Nephron progenitor cell (in vitro differentiated cells): ENCODE data around the gene OVAAL.

Source experiments
- DNase-seq: peaks from one replicate; pipeline ENCODE4 v3.0.0; 2021
- H3K27ac Mint-ChIP-seq: 2 replicates; pipeline ENCODE4 v1.8.0; 2021; ENCODE audit warnings: mild to moderate bottlenecking, moderate library complexity, mixed read lengths
- H3K27me3 Mint-ChIP-seq: 2 replicates; pipeline ENCODE4 v1.8.0; 2021; ENCODE audit warnings: mild to moderate bottlenecking, low read depth, mixed read lengths; ENCODE audit not compliant: poor library complexity
- H3K36me3 Mint-ChIP-seq: 2 replicates; pipeline ENCODE4 v1.8.0; 2021; ENCODE audit warnings: low read depth, mixed read lengths
- H3K4me1 Mint-ChIP-seq: 2 replicates; pipeline ENCODE4 v1.8.0; 2021; ENCODE audit warnings: mixed read lengths
- H3K4me3 Mint-ChIP-seq: 2 replicates; pipeline ENCODE4 v1.8.0; 2021; ENCODE audit warnings: mild to moderate bottlenecking, moderate library complexity, mixed read lengths
- H3K9me3 Mint-ChIP-seq: 2 replicates; pipeline ENCODE4 v1.8.0; 2021; ENCODE audit warnings: mild to moderate bottlenecking, moderate library complexity, mixed read lengths
- TF ChIP-seq, protein P1 (sequence below): fragments of 200-600 bp; sonication (generic); IDR thresholded peaks from 2 replicates; pipeline ENCODE4 v1.5.0; 2021; ENCODE audit warnings: antibody characterized with exemption

Gene OVAAL

DNA sequence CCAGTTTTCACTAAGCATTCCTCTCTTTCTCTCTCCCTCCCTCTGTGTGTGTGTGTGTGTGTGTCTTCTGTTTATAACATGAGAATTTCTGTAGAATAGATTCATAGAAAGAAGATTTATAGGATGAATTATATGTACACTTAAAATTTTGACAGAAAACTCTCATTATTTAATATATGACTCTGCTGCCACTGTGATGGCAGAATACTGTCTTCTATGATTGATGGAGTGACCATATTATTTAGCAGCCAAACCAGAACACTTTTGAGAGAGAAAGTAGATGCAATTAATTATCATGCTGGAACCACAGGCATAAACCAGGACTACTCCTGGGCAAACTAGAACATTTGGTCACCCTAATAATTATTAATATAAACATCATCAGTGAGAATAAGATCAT is 38.8 kb downstream of the OVAAL start:
- no peak overlapping the region for H3K27ac Mint-ChIP-seq
- H3K36me3 Mint-ChIP-seq: no peaks in the 10 kb centered on the region
- TF ChIP-seq, protein P1, sequence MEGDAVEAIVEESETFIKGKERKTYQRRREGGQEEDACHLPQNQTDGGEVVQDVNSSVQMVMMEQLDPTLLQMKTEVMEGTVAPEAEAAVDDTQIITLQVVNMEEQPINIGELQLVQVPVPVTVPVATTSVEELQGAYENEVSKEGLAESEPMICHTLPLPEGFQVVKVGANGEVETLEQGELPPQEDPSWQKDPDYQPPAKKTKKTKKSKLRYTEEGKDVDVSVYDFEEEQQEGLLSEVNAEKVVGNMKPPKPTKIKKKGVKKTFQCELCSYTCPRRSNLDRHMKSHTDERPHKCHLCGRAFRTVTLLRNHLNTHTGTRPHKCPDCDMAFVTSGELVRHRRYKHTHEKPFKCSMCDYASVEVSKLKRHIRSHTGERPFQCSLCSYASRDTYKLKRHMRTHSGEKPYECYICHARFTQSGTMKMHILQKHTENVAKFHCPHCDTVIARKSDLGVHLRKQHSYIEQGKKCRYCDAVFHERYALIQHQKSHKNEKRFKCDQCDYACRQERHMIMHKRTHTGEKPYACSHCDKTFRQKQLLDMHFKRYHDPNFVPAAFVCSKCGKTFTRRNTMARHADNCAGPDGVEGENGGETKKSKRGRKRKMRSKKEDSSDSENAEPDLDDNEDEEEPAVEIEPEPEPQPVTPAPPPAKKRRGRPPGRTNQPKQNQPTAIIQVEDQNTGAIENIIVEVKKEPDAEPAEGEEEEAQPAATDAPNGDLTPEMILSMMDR: no peak
- DNase-seq: no peak
- H3K4me3 Mint-ChIP-seq: no peak overlapping the region
- H3K4me1 Mint-ChIP-seq: peaks cover 42% of the 10 kb centered on the region
- H3K9me3 Mint-ChIP-seq: no peaks in the 10 kb centered on the region
- H3K27me3 Mint-ChIP-seq: peaks cover 13% of the 10 kb centered on the region

- TF ChIP-seq, protein P1: no peak
- DNase-seq: no peak
- Mint-ChIP-seq H3K27ac (peak overlapping the region; percentile 24), H3K4me3 (peak overlapping the region; percentile 30), H3K4me1 (peaks cover 39% of the 10 kb centered on the region), H3K27me3 (peaks cover 13% of the 10 kb centered on the region), H3K36me3 (no peaks in the 10 kb centered on the region), H3K9me3 (no peaks in the 10 kb centered on the region)
Measured at GRCh38 chr1:180598333-180598974, 39.7 kb downstream of the OVAAL start.

GRCh38 chr1:180600343-180600742 is 41.6 kb downstream of the OVAAL start:
- DNase-seq: no peak
- H3K36me3 Mint-ChIP-seq: no peaks in the 10 kb centered on the region
- no peaks in the 10 kb centered on the region for H3K9me3 Mint-ChIP-seq

GRCh38 chr1:180601512-180601911 is 42.7 kb downstream of the OVAAL start:
- no peak for DNase-seq
- H3K4me3 Mint-ChIP-seq: no peak overlapping the region
- H3K27ac Mint-ChIP-seq: no peak overlapping the region
- H3K4me1 Mint-ChIP-seq: peaks cover 23% of the 10 kb centered on the region
- TF ChIP-seq, protein P1: no peak
- peaks cover 11% of the 10 kb centered on the region for H3K27me3 Mint-ChIP-seq
- H3K9me3 Mint-ChIP-seq: no peaks in the 10 kb centered on the region
- H3K36me3 Mint-ChIP-seq: no peaks in the 10 kb centered on the region

More at GRCh38 chr1:180600343-180600742, 41.6 kb downstream of the OVAAL start:
- Mint-ChIP-seq H3K27me3 (peaks cover 13% of the 10 kb centered on the region), H3K4me1 (peaks cover 24% of the 10 kb centered on the region), H3K4me3 (no peak overlapping the region), H3K27ac (no peak overlapping the region)
- TF ChIP-seq, protein P1: no peak

DNA sequence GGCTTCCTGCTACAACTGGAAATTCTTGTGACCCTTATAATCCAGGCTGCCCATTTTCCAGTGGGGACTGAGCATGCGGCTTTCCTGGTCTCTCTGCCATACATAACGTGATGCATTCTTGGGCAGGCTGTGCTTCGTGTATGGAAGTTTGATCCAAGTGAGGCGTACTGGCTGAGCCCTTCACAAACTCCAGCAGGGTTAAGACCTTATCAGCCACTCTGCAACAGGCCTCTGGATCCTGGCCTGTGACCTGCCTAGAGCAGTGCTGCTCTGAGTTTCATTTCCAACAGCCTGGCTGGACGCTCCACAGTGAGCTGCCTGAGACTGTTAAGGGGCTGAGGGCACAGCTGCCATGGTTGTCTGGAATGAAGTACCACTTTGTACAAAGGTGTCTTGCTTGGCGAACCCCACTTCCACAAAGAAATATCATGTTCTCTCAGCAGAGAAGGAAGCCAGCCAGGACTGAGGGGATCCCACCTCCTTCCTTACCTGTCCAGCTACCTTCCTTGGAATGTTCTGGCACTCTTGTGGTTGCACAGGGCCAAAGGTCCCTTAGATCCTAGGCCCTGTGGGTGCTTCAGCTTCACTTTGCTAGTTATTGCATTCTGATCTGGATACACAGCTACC is 44.6 kb downstream of the OVAAL start:
- Mint-ChIP-seq H3K9me3 (no peaks in the 10 kb centered on the region), H3K4me1 (peaks cover 9% of the 10 kb centered on the region), H3K27me3 (peaks cover 11% of the 10 kb centered on the region), H3K27ac (no peak overlapping the region), H3K36me3 (no peaks in the 10 kb centered on the region), H3K4me3 (no peak overlapping the region)
- TF ChIP-seq, protein P1: no peak
- no peak for DNase-seq

GRCh38 chr1:180603850-180604226 is 45.1 kb downstream of the OVAAL start:
- H3K27ac Mint-ChIP-seq: no peak overlapping the region
- peaks cover 4% of the 10 kb centered on the region for H3K4me1 Mint-ChIP-seq
- DNase-seq: no peak
- H3K27me3 Mint-ChIP-seq: peaks cover 11% of the 10 kb centered on the region
- H3K4me3 Mint-ChIP-seq: no peak overlapping the region
- no peaks in the 10 kb centered on the region for H3K9me3 Mint-ChIP-seq
- no peaks in the 10 kb centered on the region for H3K36me3 Mint-ChIP-seq
- TF ChIP-seq, protein P1: no peak
